H9 (cell line): Measurements from ENCODE around the gene PCED1A. TPM values are rescaled to one million over a fixed set of nuclear protein-coding genes. Genes with fewer than 3 reads are reported as not detected.

Source experiments
- DNase-seq: peaks from one replicate; pipeline ENCODE4 v3.0.0-alpha.2; 2017
- H2AFZ ChIP-seq: one replicate; pipeline ENCODE4 v1.6.1; 2013; ENCODE audit warnings: mild to moderate bottlenecking, low read length, control low read depth, moderate library complexity
- H2AK5ac ChIP-seq: 2 replicates; pipeline ENCODE4 v1.6.1; 2013; ENCODE audit warnings: low read length, control low read depth, mixed read lengths; ENCODE audit not compliant: insufficient read length
- H2BK120ac ChIP-seq: one replicate; pipeline ENCODE4 v1.6.1; 2013; ENCODE audit warnings: low read depth, mild to moderate bottlenecking, low read length, control low read depth, inconsistent platforms; ENCODE audit not compliant: poor library complexity, severe bottlenecking
- H2BK12ac ChIP-seq: 2 replicates; pipeline ENCODE4 v1.6.1; 2013; ENCODE audit warnings: low read length, control low read depth, mixed read lengths, low read depth; ENCODE audit not compliant: insufficient read length
- H2BK15ac ChIP-seq: 2 replicates; pipeline ENCODE4 v1.6.1; 2013; ENCODE audit warnings: low read depth, low read length, control low read depth
- H2BK20ac ChIP-seq: one replicate; pipeline ENCODE4 v1.6.1; 2013; ENCODE audit warnings: low read depth, mild to moderate bottlenecking, low read length, control low read depth, inconsistent platforms; ENCODE audit not compliant: poor library complexity, severe bottlenecking
- H2BK5ac ChIP-seq: 2 replicates; pipeline ENCODE4 v1.6.1; 2013; ENCODE audit warnings: low read length, control low read depth, mixed read lengths; ENCODE audit not compliant: insufficient read length
- H3K14ac ChIP-seq: 2 replicates; pipeline ENCODE4 v1.6.1; 2013; ENCODE audit warnings: low read length, control low read depth; ENCODE audit not compliant: insufficient read depth
- H3K18ac ChIP-seq: 2 replicates; pipeline ENCODE4 v1.6.1; 2013; ENCODE audit warnings: low read depth, mild to moderate bottlenecking, mixed read lengths, low read length, control low read depth; ENCODE audit not compliant: insufficient read length
- H3K23ac ChIP-seq: 2 replicates; pipeline ENCODE4 v1.6.1; 2013; ENCODE audit warnings: low read length, control low read depth, mixed read lengths, low read depth; ENCODE audit not compliant: insufficient read length
- H3K23me2 ChIP-seq: 2 replicates; pipeline ENCODE4 v1.6.1; 2013; ENCODE audit warnings: low read depth, mild to moderate bottlenecking, mixed read lengths, low read length, control low read depth; ENCODE audit not compliant: insufficient read length, poor library complexity, severe bottlenecking
- H3K27ac ChIP-seq: 2 replicates; pipeline ENCODE4 v1.5.1; 2013; ENCODE audit warnings: low read length, control low read depth, mixed read lengths, low read depth; ENCODE audit not compliant: insufficient read length
- H3K27me3 ChIP-seq: 2 replicates; pipeline ENCODE4 v1.6.1; 2013; ENCODE audit warnings: low read length, control low read depth, inconsistent platforms; ENCODE audit not compliant: insufficient read depth
- H3K4ac ChIP-seq: 2 replicates; pipeline ENCODE4 v1.6.1; 2013; ENCODE audit warnings: low read depth, mild to moderate bottlenecking, control low read depth, inconsistent platforms, low read length, moderate library complexity
- H3K4me1 ChIP-seq: 2 replicates; pipeline ENCODE4 v1.6.1; 2013; ENCODE audit warnings: low read length, control low read depth, inconsistent platforms; ENCODE audit not compliant: insufficient read depth
- H3K4me2 ChIP-seq: 2 replicates; pipeline ENCODE4 v1.6.1; 2013; ENCODE audit warnings: low read length, control low read depth, mixed read lengths; ENCODE audit not compliant: insufficient read length, insufficient read depth
- H3K56ac ChIP-seq: 2 replicates; pipeline ENCODE4 v1.6.1; 2013; ENCODE audit warnings: low read depth, mild to moderate bottlenecking, mixed read lengths, low read length, control low read depth; ENCODE audit not compliant: insufficient read length
- H3K79me1 ChIP-seq: 2 replicates; pipeline ENCODE4 v1.6.1; 2013; ENCODE audit warnings: low read depth, mild to moderate bottlenecking, moderate library complexity, low read length, control low read depth, inconsistent platforms; ENCODE audit not compliant: insufficient read depth, poor library complexity, severe bottlenecking
- H3K79me2 ChIP-seq: 2 replicates; pipeline ENCODE4 v1.6.1; 2013; ENCODE audit warnings: low read length, control low read depth, inconsistent platforms; ENCODE audit not compliant: insufficient read depth
- H3K9ac ChIP-seq: 2 replicates; pipeline ENCODE4 v1.6.1; 2013; ENCODE audit warnings: low read length, control low read depth, mixed read lengths; ENCODE audit not compliant: insufficient read length; ENCODE audit errors: extremely low read depth
- H3K9me3 ChIP-seq: one replicate; pipeline ENCODE4 v1.6.1; 2013; ENCODE audit warnings: low read depth, low read length, inconsistent platforms; ENCODE audit not compliant: control insufficient read depth
- H3T11ph ChIP-seq: one replicate; pipeline ENCODE4 v1.6.1; 2013; ENCODE audit warnings: mild to moderate bottlenecking, low read length, control low read depth, inconsistent platforms
- H4K20me1 ChIP-seq: one replicate; pipeline ENCODE4 v1.6.1; 2013; ENCODE audit not compliant: control insufficient read depth, insufficient read length, insufficient read depth
- H4K5ac ChIP-seq: 2 replicates; pipeline ENCODE4 v1.6.1; 2013; ENCODE audit warnings: low read depth, mild to moderate bottlenecking, mixed read lengths, low read length, control low read depth; ENCODE audit not compliant: insufficient read length
- H4K8ac ChIP-seq: replicated peaks from 2 replicates; pipeline ENCODE4 v1.6.1; 2013; ENCODE audit warnings: low read length, control low read depth, mixed read lengths, low read depth; ENCODE audit not compliant: insufficient read length
- H4K91ac ChIP-seq: 2 replicates; pipeline ENCODE4 v1.6.1; 2013; ENCODE audit warnings: low read depth, mild to moderate bottlenecking, moderate library complexity, mixed read lengths, low read length, control low read depth; ENCODE audit not compliant: insufficient read length
- H3K27ac Mint-ChIP-seq, 3 experiments: 2 replicates in 2 of 3; 3 replicates in 1 of 3; pipeline ENCODE4 v1.8.0; 2020 to 2021; ENCODE audit warnings: mixed read lengths in 3 of 3, mild to moderate bottlenecking in 1 of 3, moderate library complexity in 1 of 3
- H3K27me3 Mint-ChIP-seq: 2 replicates; pipeline ENCODE4 v1.8.0; 2021; ENCODE audit warnings: low read depth, mild to moderate bottlenecking, moderate library complexity, mixed read lengths
- H3K36me3 Mint-ChIP-seq, 3 experiments: 2 replicates in 2 of 3; 3 replicates in 1 of 3; pipeline ENCODE4 v1.8.0; 2020 to 2021; ENCODE audit warnings: low read depth in 3 of 3, mixed read lengths in 3 of 3; ENCODE audit not compliant: insufficient read depth in 1 of 3
- H3K4me1 Mint-ChIP-seq, 2 experiments: 2 replicates each; pipeline ENCODE4 v1.8.0; 2020; ENCODE audit warnings: mixed read lengths in 2 of 2
- H3K4me3 Mint-ChIP-seq, 2 experiments: 2 replicates in 1 of 2; 3 replicates in 1 of 2; pipeline ENCODE4 v1.8.0; 2020 to 2021; ENCODE audit warnings: mild to moderate bottlenecking in 2 of 2, mixed read lengths in 2 of 2, moderate library complexity in 1 of 2
- H3K9me3 Mint-ChIP-seq, 2 experiments: 2 replicates in 1 of 2; 3 replicates in 1 of 2; pipeline ENCODE4 v1.8.0; 2020; ENCODE audit warnings: mild to moderate bottlenecking in 2 of 2, mixed read lengths in 2 of 2, moderate library complexity in 1 of 2
- WGBS: extraction: QIAGEN DNeasy Blood & Tissue Kit; methylation state at CpG from one replicate; pipeline ENCODE4 v1.1.7; 2013; ENCODE audit warnings: missing lambda C conversion rate, low lambda C conversion rate, mixed read lengths; ENCODE audit not compliant: insufficient read length; ENCODE audit errors: extremely low coverage; 5-methylcytosine and 5-hydroxymethylcytosine counted together
- total RNA-seq: library from RNA; stranded (reverse); gene quantifications from 2 replicates; pipeline ENCODE4 v1.2.1, GENCODE V29; 2021
- TF ChIP-seq, protein P1 (sequence below): fragments of 200-600 bp; sonication (generic); conservative IDR thresholded peaks from 3 replicates; pipeline ENCODE4 v1.8.0; 2021; ENCODE audit warnings: antibody characterized with exemption, mild to moderate bottlenecking

The PCED1A gene
- total RNA-seq, 1 experiment from 2014 or later: 30.8 TPM

DNA sequence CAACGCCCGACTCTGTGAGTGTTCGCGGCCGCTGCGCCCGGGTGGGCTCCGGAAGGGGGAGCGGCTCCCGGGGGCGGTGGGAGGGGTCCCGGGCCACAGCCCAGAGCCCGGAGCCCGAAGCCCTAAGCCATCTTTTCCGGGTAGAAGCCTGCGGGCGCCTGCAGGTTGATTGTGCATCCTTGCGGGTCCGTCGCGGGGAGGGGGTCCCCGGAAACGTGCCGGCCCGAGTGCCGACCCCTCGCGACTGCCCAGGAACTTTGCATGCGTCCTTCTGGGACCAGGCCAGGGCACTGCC, 33.2 kb upstream of the PCED1A start:
- no peak overlapping the region for H4K5ac ChIP-seq
- H3K4ac ChIP-seq: no peak overlapping the region
- peaks cover 18% of the 10 kb centered on the region for H3K23me2 ChIP-seq
- H3K27me3 ChIP-seq: peaks cover 2% of the 10 kb centered on the region; the same call in 1 of the 2 replicates
- DNase-seq: peak; percentile 67
- H2BK20ac ChIP-seq: no peak overlapping the region
- no peak overlapping the region for H2BK5ac ChIP-seq
- H2BK15ac ChIP-seq: no peak overlapping the region; the same call in 1 of the 2 replicates
- peak overlapping the region in 2 of 3 experiments; percentile 79 to 89; a peak in 3 of 7 replicates for H3K27ac Mint-ChIP-seq
- H2BK120ac ChIP-seq: no peak overlapping the region
- WGBS: no CpG with 5 or more reads among the region's 29 CpGs
- no peaks in the 10 kb centered on the region for H3K9me3 Mint-ChIP-seq
- peak overlapping the region; percentile 34 for H3K9ac ChIP-seq
- H2BK12ac ChIP-seq: no peak overlapping the region
- peaks cover 2 to 17% (median 12%) of the 10 kb centered on the region in 3 experiments; a peak in 6 of 7 replicates for H3K36me3 Mint-ChIP-seq
- H3K9me3 ChIP-seq: no peaks in the 10 kb centered on the region
- peaks cover 28% of the 10 kb centered on the region for H3K27me3 Mint-ChIP-seq
- TF ChIP-seq, protein P1, sequence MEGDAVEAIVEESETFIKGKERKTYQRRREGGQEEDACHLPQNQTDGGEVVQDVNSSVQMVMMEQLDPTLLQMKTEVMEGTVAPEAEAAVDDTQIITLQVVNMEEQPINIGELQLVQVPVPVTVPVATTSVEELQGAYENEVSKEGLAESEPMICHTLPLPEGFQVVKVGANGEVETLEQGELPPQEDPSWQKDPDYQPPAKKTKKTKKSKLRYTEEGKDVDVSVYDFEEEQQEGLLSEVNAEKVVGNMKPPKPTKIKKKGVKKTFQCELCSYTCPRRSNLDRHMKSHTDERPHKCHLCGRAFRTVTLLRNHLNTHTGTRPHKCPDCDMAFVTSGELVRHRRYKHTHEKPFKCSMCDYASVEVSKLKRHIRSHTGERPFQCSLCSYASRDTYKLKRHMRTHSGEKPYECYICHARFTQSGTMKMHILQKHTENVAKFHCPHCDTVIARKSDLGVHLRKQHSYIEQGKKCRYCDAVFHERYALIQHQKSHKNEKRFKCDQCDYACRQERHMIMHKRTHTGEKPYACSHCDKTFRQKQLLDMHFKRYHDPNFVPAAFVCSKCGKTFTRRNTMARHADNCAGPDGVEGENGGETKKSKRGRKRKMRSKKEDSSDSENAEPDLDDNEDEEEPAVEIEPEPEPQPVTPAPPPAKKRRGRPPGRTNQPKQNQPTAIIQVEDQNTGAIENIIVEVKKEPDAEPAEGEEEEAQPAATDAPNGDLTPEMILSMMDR: no peak
- peaks cover 29 to 36% of the 10 kb centered on the region in 2 experiments for H3K4me1 Mint-ChIP-seq
- H3K79me1 ChIP-seq: peaks cover 7% of the 10 kb centered on the region
- H2AK5ac ChIP-seq: no peak overlapping the region
- H3K14ac ChIP-seq: no peak overlapping the region
- H3K18ac ChIP-seq: no peak overlapping the region
- peaks cover 3% of the 10 kb centered on the region; the same call in 1 of the 2 replicates for H3K79me2 ChIP-seq
- H4K20me1 ChIP-seq: no peaks in the 10 kb centered on the region
- H3K4me2 ChIP-seq: peak overlapping the region; percentile 76
- H3K27ac ChIP-seq: no peak overlapping the region
- H3K23ac ChIP-seq: no peak overlapping the region
- 0 out of 2 replicates have a peak, but pooled peaks cover 3% of the 10 kb centered on the region for H3K4me1 ChIP-seq
- H3K56ac ChIP-seq: no peak overlapping the region
- H2AFZ ChIP-seq: no peak overlapping the region
- H4K8ac ChIP-seq: no peak overlapping the region
- no peak overlapping the region for H3T11ph ChIP-seq
- H3K4me3 Mint-ChIP-seq: peak overlapping the region; percentile 90 to 93
- no peak overlapping the region for H4K91ac ChIP-seq
